CD4-positive, alpha-beta memory T cell (primary cell): Measurements from ENCODE around the gene CLPSL2. TPM values are rescaled to one million over a fixed set of nuclear protein-coding genes. Genes with fewer than 3 reads are reported as not detected.

Experiments used
- CTCF ChIA-PET: fragments of 350-600 bp; sonication (Branson Sonifier 250); formaldehyde crosslinking; loops from one replicate; lab custom pipeline; 2021; ENCODE audit warnings: inconsistent platforms; ENCODE audit not compliant: partially characterized antibody; lab: Charles Lee
- POLR2A ChIA-PET: fragments of 350-600 bp; sonication (Branson Sonifier 250); formaldehyde crosslinking; loops from one replicate; lab custom pipeline; 2021; ENCODE audit not compliant: partially characterized antibody; lab: Charles Lee
- DNase-seq, 5 donors: peaks; one replicate each; pipeline versions ENCODE4 v3.0.0 to v3.0.0-alpha.2; 2020 to 2022; ENCODE audit warnings: mixed read lengths in 1 of 5
- H3K27ac ChIP-seq: one replicate; pipeline ENCODE4 v1.7.0; 2013; ENCODE audit warnings: low read depth, low read length
- H3K27me3 ChIP-seq: 2 replicates; pipeline ENCODE4 v1.7.0; 2013; ENCODE audit warnings: mild to moderate bottlenecking, low read length, moderate library complexity; ENCODE audit not compliant: insufficient read depth
- H3K36me3 ChIP-seq: 2 replicates; pipeline ENCODE4 v1.7.0; 2013; ENCODE audit warnings: mild to moderate bottlenecking, low read length, moderate library complexity; ENCODE audit not compliant: insufficient read depth
- H3K4me1 ChIP-seq: 2 replicates; pipeline ENCODE4 v1.7.0; 2013; ENCODE audit warnings: mild to moderate bottlenecking, low read length, moderate library complexity; ENCODE audit not compliant: insufficient read depth
- H3K4me3 ChIP-seq, 2 donors: one replicate each; pipeline ENCODE4 v1.7.0; 2013; ENCODE audit warnings: low read length in 2 of 2, mild to moderate bottlenecking in 1 of 2
- H3K9me3 ChIP-seq, 2 donors: one replicate each; pipeline ENCODE4 v1.7.0; 2013; ENCODE audit warnings: low read length in 2 of 2, control low read depth in 1 of 2; ENCODE audit not compliant: control insufficient read depth in 1 of 2
- H3K27ac Mint-ChIP-seq, 7 donors: one replicate each; pipeline ENCODE4 v1.8.0; 2020 to 2021; ENCODE audit warnings: mixed read lengths in 7 of 7, mild to moderate bottlenecking in 6 of 7, inconsistent platforms in 3 of 7, moderate library complexity in 3 of 7
- H3K27me3 Mint-ChIP-seq, 2 donors: one replicate each; pipeline ENCODE4 v1.8.0; 2020 to 2021; ENCODE audit warnings: mixed read lengths in 2 of 2
- H3K36me3 Mint-ChIP-seq, 2 donors: one replicate each; pipeline ENCODE4 v1.8.0; 2020 to 2021; ENCODE audit warnings: mixed read lengths in 2 of 2, inconsistent platforms in 1 of 2, mild to moderate bottlenecking in 1 of 2
- H3K4me1 Mint-ChIP-seq, 4 donors: one replicate each; pipeline ENCODE4 v1.8.0; 2020 to 2021; ENCODE audit warnings: mixed read lengths in 4 of 4, mild to moderate bottlenecking in 1 of 4
- H3K4me3 Mint-ChIP-seq, 8 donors: one replicate each; pipeline ENCODE4 v1.8.0; 2020 to 2021; ENCODE audit warnings: mixed read lengths in 8 of 8, mild to moderate bottlenecking in 7 of 8, moderate library complexity in 6 of 8, inconsistent platforms in 3 of 8
- H3K9me3 Mint-ChIP-seq, 8 donors: one replicate each; pipeline ENCODE4 v1.8.0; 2020 to 2021; ENCODE audit warnings: mixed read lengths in 8 of 8, mild to moderate bottlenecking in 5 of 8, inconsistent platforms in 3 of 8, moderate library complexity in 1 of 8
- intact Hi-C: fragments of 100-400 bp; cut with micrococcal nuclease; formaldehyde crosslinking; loops from one replicate; pipeline ENCODE4 v1.15.1; 2023
- polyA plus RNA-seq, 2 donors: library from polyadenylated mRNA; unstranded; fragments of 300-500 nt; fragmentation: Illumina TruSeq; gene quantifications; one replicate each; pipeline ENCODE4 v1.2.3, GENCODE V29; 2021
- total RNA-seq, 2 experiments: library from RNA; stranded (reverse); gene quantifications; one replicate each; pipeline ENCODE4 v1.2.3, GENCODE V29; 2021

The CLPSL2 gene
- total and polyA plus RNA-seq, 4 experiments from 2014 or later: not detected

GRCh38 chr6:35757456-35758123, 18.8 kb upstream of the CLPSL2 start:
- Histone ChIP-seq H3K4me1 (no peaks in the 10 kb centered on the region), H3K27me3 (peaks cover 4% of the 10 kb centered on the region), H3K9me3 (no peaks in the 10 kb centered on the region), H3K36me3 (no peaks in the 10 kb centered on the region), H3K4me3 (no peak overlapping the region), H3K27ac (no peak overlapping the region)
- DNase-seq: no peak
- H3K4me1 Mint-ChIP-seq: peaks cover 0 to 2% (median 0%) of the 10 kb centered on the region in 4 donors
- CTCF ChIA-PET: interaction anchor here (0.8 kb wide), 1 partner anchor 133 kb away, joined by 3 read pairs; no protein-coding TSS in a partner anchor
- H3K36me3 Mint-ChIP-seq: no peaks in the 10 kb centered on the region
- H3K27me3 Mint-ChIP-seq: peaks cover 18 to 24% of the 10 kb centered on the region in 2 donors
- POLR2A ChIA-PET: no interaction called here
- H3K4me3 Mint-ChIP-seq: no peak overlapping the region
- intact Hi-C loops: no loop called here
- H3K9me3 Mint-ChIP-seq: no peaks in the 10 kb centered on the region
- no peak overlapping the region for H3K27ac Mint-ChIP-seq

DNA sequence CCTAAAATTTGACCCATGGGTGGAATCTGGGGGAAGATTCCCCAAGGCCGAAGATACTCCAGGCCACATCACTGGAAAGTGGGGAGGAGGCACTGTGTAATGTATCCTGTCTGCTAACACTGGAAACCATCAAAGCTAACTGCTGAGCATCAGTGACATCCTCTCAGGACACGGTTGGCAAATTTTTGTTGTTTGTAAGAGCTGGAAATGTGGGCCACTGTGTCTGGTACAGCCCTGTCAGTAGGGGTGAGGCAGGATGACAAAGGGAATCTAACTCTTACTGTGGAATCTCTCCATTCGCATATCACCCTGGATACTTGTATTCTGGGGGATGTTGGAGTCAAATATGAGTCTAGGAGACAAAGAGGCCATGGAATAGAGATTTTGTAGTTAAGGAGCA, 17.0 kb upstream of the CLPSL2 start:
- Mint-ChIP-seq H3K36me3 (no peaks in the 10 kb centered on the region), H3K4me3 (no peak overlapping the region), H3K9me3 (no peaks in the 10 kb centered on the region), H3K4me1 (peaks cover 0 to 6% (median 2%) of the 10 kb centered on the region in 4 donors), H3K27ac (no peak overlapping the region), H3K27me3 (peaks cover 33 to 40% of the 10 kb centered on the region in 2 donors)
- intact Hi-C loops: no loop called here
- POLR2A ChIA-PET: no interaction called here
- no peak for DNase-seq
- Histone ChIP-seq H3K4me3 (no peak overlapping the region), H3K9me3 (no peaks in the 10 kb centered on the region), H3K36me3 (no peaks in the 10 kb centered on the region), H3K27me3 (peaks cover 11% of the 10 kb centered on the region), H3K4me1 (no peaks in the 10 kb centered on the region), H3K27ac (no peak overlapping the region)
- CTCF ChIA-PET: interaction anchor here (1.2 kb wide), 1 partner anchor 528 kb away, joined by 3 read pairs; no protein-coding TSS in a partner anchor

DNA sequence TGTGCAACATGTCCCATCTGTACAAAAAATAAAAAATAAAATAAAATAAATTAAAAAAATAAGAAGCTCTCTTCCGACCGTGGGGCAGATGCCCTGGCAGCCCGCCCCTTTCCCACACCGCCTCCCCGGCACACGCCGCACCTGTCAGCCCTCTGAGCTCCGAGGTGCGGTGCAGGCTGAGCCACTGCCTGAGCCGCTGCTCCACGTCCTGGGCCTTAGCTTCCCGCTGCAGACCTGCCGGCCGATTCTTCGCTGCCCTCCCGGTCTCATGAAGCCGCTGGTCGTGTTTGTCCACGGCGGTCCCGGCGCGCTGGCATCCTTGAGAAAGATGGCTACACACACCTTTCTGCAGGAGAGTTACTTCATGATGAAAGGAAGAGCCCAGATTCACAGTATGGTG, 10.7 kb upstream of the CLPSL2 start:
- Mint-ChIP-seq H3K27ac (no peak overlapping the region), H3K9me3 (peaks cover 0 to 2% (median 0%) of the 10 kb centered on the region in 8 donors), H3K36me3 (no peaks in the 10 kb centered on the region), H3K27me3 (peaks cover 18 to 27% of the 10 kb centered on the region in 2 donors), H3K4me3 (no peak overlapping the region), H3K4me1 (peaks cover 0 to 4% (median 2%) of the 10 kb centered on the region in 4 donors)
- no peaks in the 10 kb centered on the region for H3K9me3 ChIP-seq
- H3K4me1 ChIP-seq: no peaks in the 10 kb centered on the region
- intact Hi-C loops: no loop called here
- no peak for DNase-seq
- no peak overlapping the region for H3K4me3 ChIP-seq
- H3K27me3 ChIP-seq: peaks cover 11% of the 10 kb centered on the region
- H3K36me3 ChIP-seq: no peaks in the 10 kb centered on the region
- CTCF ChIA-PET: no interaction called here
- no peak overlapping the region for H3K27ac ChIP-seq
- POLR2A ChIA-PET: no interaction called here

- CTCF ChIA-PET: no interaction called here
- no peak overlapping the region for H3K4me3 ChIP-seq
- no peaks in the 10 kb centered on the region for H3K9me3 ChIP-seq
- peaks cover 0 to 1% (median under 1%) of the 10 kb centered on the region in 4 donors for H3K4me1 Mint-ChIP-seq
- no peak overlapping the region for H3K27ac Mint-ChIP-seq
- no peaks in the 10 kb centered on the region for H3K36me3 ChIP-seq
- H3K9me3 Mint-ChIP-seq: peaks cover 0 to 2% (median 0%) of the 10 kb centered on the region in 8 donors
- no peak overlapping the region for H3K27ac ChIP-seq
- DNase-seq: no peak
- no peaks in the 10 kb centered on the region for H3K36me3 Mint-ChIP-seq
- no peaks in the 10 kb centered on the region for H3K4me1 ChIP-seq
- peaks cover 1 to 8% of the 10 kb centered on the region in 2 donors for H3K27me3 Mint-ChIP-seq
- POLR2A ChIA-PET: interaction anchor here (0.5 kb wide), 1 partner anchor 262 kb away, joined by 3 read pairs; no protein-coding TSS in a partner anchor
- H3K27me3 ChIP-seq: no peaks in the 10 kb centered on the region
- intact Hi-C loops: no loop called here
- H3K4me3 Mint-ChIP-seq: no peak overlapping the region
Measured at GRCh38 chr6:35769211-35769610, 7.2 kb upstream of the CLPSL2 start.

GRCh38 chr6:35771343-35771627, 5.1 kb upstream of the CLPSL2 start:
- Mint-ChIP-seq H3K27ac (no peak overlapping the region), H3K9me3 (peaks cover 0 to 2% (median 0%) of the 10 kb centered on the region in 8 donors), H3K27me3 (peaks cover 8 to 12% of the 10 kb centered on the region in 2 donors), H3K4me1 (no peaks in the 10 kb centered on the region), H3K4me3 (no peak overlapping the region), H3K36me3 (no peaks in the 10 kb centered on the region)
- no peaks in the 10 kb centered on the region for H3K36me3 ChIP-seq
- intact Hi-C loops: no loop called here
- no peaks in the 10 kb centered on the region for H3K9me3 ChIP-seq
- no peaks in the 10 kb centered on the region for H3K27me3 ChIP-seq
- no peak overlapping the region for H3K27ac ChIP-seq
- H3K4me3 ChIP-seq: no peak overlapping the region
- ChIA-PET POLR2A (no interaction called here), CTCF (no interaction called here)
- no peaks in the 10 kb centered on the region for H3K4me1 ChIP-seq
- no peak for DNase-seq

- no peaks in the 10 kb centered on the region for H3K36me3 ChIP-seq
- no peaks in the 10 kb centered on the region for H3K27me3 ChIP-seq
- Mint-ChIP-seq H3K27me3 (peaks cover 15 to 21% of the 10 kb centered on the region in 2 donors), H3K27ac (no peak overlapping the region), H3K9me3 (peaks cover 0 to 1% (median 0%) of the 10 kb centered on the region in 8 donors), H3K36me3 (no peaks in the 10 kb centered on the region), H3K4me1 (peaks cover 2 to 5% (median 4%) of the 10 kb centered on the region in 4 donors), H3K4me3 (no peak overlapping the region)
- DNase-seq: no peak
- intact Hi-C loops: no loop called here
- ChIA-PET CTCF (no interaction called here), POLR2A (no interaction called here)
- no peaks in the 10 kb centered on the region for H3K4me1 ChIP-seq
- H3K4me3 ChIP-seq: no peak overlapping the region
- no peak overlapping the region for H3K27ac ChIP-seq
- no peaks in the 10 kb centered on the region for H3K9me3 ChIP-seq
Measured at GRCh38 chr6:35774116-35774794, 2.1 kb upstream of the CLPSL2 start.

DNA sequence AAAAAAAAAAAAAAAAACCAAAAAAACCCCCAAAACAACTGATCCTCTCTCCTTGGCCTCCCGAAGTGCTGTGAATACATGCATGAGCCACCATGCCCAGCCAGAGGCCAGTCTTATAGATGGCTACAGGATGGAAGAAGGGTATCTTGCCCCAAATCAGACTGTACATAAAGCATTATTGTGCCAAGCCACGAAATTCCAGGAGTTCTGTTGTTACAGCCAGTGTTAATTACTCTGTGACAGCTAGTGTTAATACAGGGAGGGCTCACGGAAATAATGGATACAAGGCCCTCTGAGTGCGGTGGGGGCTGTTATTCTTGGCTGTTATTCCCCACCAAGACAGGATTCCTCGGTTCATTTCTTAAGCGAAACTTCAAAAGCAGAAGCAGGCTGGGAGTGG, 1.4 kb upstream of the CLPSL2 start:
- Histone ChIP-seq H3K4me1 (no peaks in the 10 kb centered on the region), H3K4me3 (no peak overlapping the region), H3K27ac (no peak overlapping the region), H3K9me3 (no peaks in the 10 kb centered on the region), H3K27me3 (no peaks in the 10 kb centered on the region), H3K36me3 (no peaks in the 10 kb centered on the region)
- H3K27me3 Mint-ChIP-seq: peaks cover 18 to 28% of the 10 kb centered on the region in 2 donors
- no peaks in the 10 kb centered on the region for H3K36me3 Mint-ChIP-seq
- H3K27ac Mint-ChIP-seq: peak overlapping the region in 1 of 7 donors; percentile 12
- DNase-seq: no peak
- no peaks in the 10 kb centered on the region for H3K9me3 Mint-ChIP-seq
- CTCF ChIA-PET: no interaction called here
- intact Hi-C loops: no loop called here
- POLR2A ChIA-PET: no interaction called here
- H3K4me3 Mint-ChIP-seq: no peak overlapping the region
- peaks cover 2 to 5% (median 4%) of the 10 kb centered on the region in 4 donors for H3K4me1 Mint-ChIP-seq
